Large intestine (tissue), 3 donors: Measurements from ENCODE around the gene NELL1. TPM values are rescaled to one million over a fixed set of nuclear protein-coding genes. Genes with fewer than 3 reads are reported as not detected.

ENCODE experiments used
- DNase-seq, 2 donors: peaks; one replicate each; pipeline versions ENCODE4 v3.0.0 to v3.0.0-alpha.2; 2013
- H3K27ac ChIP-seq: one replicate; pipeline ENCODE4 v1.5.1; 2013; ENCODE audit warnings: low read length
- H3K27me3 ChIP-seq: 2 replicates; pipeline ENCODE4 v1.6.1; 2013; ENCODE audit warnings: low read length; ENCODE audit not compliant: control insufficient read depth, insufficient read depth
- H3K36me3 ChIP-seq: 2 replicates; pipeline ENCODE4 v1.6.1; 2013; ENCODE audit warnings: low read length; ENCODE audit not compliant: control insufficient read depth, insufficient read depth
- H3K4me1 ChIP-seq: one replicate; pipeline ENCODE4 v1.6.1; 2013; ENCODE audit warnings: low read length; ENCODE audit not compliant: control insufficient read depth, insufficient read depth
- H3K4me3 ChIP-seq: one replicate; pipeline ENCODE4 v1.5.1; 2013; ENCODE audit warnings: low read length
- H3K9me3 ChIP-seq: one replicate; pipeline ENCODE4 v1.6.1; 2013; ENCODE audit warnings: mild to moderate bottlenecking, low read depth, low read length, moderate library complexity; ENCODE audit not compliant: control insufficient read depth
- WGBS: methylation state at CpG from one replicate; pipeline ENCODE4 v1.1.5; 2013; ENCODE audit warnings: low lambda C conversion rate; ENCODE audit not compliant: insufficient coverage; 5-methylcytosine and 5-hydroxymethylcytosine counted together
- polyA plus RNA-seq: library from polyadenylated mRNA; unstranded; fragments of 120-200 nt; gene quantifications from one replicate; pipeline ENCODE4 v1.2.1, GENCODE V29; 2013

NELL1 gene
- polyA plus RNA-seq, 1 donor, result 5.1 TPM

DNA sequence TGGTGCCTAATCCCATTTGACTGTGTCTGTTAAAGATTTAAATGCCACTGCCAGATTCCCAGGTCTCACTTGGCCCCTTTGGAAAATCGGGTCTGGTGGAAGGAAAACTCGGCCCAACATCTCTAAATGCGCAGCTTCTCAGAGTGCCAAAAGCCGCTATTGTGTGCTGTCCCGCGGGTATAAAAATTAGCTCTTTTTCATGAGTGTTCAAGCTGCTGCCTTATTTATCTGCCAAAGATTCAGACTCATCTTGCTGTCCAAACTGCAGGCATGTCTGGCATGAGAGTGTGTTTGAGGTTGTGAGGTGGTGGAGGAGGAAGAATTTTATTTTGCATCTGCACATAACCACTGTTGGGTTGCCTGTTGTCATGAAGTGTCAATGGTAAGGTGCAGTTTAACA lies 91.4 kb downstream of the NELL1 start:
- no peaks in the 10 kb centered on the region for H3K4me1 ChIP-seq
- no peak for DNase-seq
- H3K27me3 ChIP-seq, result no peaks in the 10 kb centered on the region
- no peak overlapping the region for H3K4me3 ChIP-seq
- no peaks in the 10 kb centered on the region for H3K36me3 ChIP-seq
- WGBS, result no CpG with 5 or more reads among the region's 6 CpGs
- no peak overlapping the region for H3K27ac ChIP-seq
- H3K9me3 ChIP-seq, result no peaks in the 10 kb centered on the region

DNA sequence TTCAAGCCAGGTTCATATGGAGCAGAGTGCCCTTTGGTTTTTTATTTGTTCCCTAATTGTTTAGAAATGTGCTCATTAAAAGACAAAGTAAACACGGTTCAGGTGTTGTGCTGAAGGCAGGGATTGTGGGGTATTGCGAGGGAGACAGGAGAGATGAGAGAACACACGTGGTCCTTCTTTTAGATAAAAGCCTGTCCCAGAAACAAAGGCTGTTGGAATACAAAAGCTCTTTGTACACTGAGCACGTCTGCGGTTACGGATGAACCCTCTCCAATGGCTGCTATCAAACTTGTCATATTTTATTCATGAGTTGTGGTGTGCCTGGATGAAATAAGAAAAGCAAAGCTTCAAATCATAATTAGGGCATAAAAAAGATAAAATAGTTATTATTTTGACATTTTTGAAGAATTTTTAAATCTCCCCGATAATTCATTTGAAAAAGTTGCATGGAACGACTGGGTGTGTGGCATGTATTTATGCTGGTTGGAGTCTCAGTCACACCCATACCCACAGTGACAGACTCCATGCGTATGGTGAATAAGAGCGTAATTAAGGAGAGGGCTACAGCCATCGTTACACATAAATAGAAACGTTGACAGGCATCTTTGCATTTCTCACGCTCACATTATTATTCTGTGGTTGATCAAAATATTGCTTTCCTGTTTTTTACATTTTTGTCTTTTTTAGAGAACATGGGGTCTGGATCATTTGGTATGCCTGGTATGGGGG lies 92.9 kb downstream of the NELL1 start:
- Histone ChIP-seq H3K27ac (no peak overlapping the region), H3K4me3 (no peak overlapping the region), H3K27me3 (no peaks in the 10 kb centered on the region), H3K9me3 (no peaks in the 10 kb centered on the region), H3K4me1 (no peaks in the 10 kb centered on the region), H3K36me3 (no peaks in the 10 kb centered on the region)
- no peak for DNase-seq
- 88% methylated on average over 6 of the region's 13 CpGs for WGBS

DNA sequence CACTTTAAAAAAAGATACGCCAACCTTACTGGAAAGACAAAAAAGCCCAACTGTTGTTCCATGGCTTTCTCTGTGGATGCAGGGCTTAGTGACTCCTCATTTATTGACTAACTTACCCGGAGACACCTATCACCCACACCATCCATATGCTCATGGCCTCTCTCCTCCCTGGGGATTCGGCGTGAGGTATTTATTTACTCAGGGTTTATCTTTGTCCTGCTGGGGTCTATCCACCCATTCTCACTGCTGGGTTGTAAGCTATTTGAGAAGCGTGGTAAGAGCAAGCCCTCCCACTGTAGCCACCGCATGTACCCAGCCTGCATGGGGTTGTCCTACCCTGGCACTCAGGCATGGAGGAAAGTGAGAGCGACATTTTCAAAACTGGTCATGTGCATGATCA lies 93.6 kb downstream of the NELL1 start:
- DNase-seq, result no peak
- Histone ChIP-seq H3K36me3 (no peaks in the 10 kb centered on the region), H3K27ac (no peak overlapping the region), H3K27me3 (no peaks in the 10 kb centered on the region), H3K4me3 (no peak overlapping the region), H3K9me3 (no peaks in the 10 kb centered on the region), H3K4me1 (no peaks in the 10 kb centered on the region)
- 71% methylated on average over 1 of the region's 7 CpGs for WGBS

DNA sequence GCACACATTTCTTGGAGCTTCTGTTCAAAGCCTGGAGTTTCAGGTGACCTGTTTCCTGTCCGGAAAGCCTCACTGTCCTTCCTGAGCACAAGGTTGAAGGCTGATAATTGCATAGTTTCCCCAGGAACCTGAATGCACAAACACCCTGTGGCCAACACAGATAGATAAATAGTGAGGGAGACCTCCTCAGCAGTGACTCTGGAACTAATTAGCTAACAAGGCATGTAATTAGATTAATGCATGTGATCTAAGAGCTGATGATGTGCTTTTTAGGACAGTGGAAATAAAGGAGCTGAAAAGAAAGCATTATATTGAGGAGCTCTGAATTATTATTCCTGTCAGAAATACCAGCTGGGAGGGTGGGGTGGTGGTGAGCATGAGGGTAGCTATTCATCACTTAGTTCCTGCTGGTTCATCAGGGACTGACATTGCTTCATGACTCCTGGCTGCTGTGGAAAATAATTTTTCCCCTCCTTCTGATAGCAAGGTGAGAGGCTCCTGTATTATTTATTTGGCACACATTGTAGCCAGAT lies 101.1 kb downstream of the NELL1 start:
- no peaks in the 10 kb centered on the region for H3K27me3 ChIP-seq
- no peaks in the 10 kb centered on the region for H3K9me3 ChIP-seq
- H3K4me1 ChIP-seq, result no peaks in the 10 kb centered on the region
- no peak for DNase-seq
- no peaks in the 10 kb centered on the region for H3K36me3 ChIP-seq
- H3K27ac ChIP-seq, result no peak overlapping the region
- H3K4me3 ChIP-seq, result no peak overlapping the region
- no CpG with 5 or more reads among the region's 1 CpG for whole genome bisulfite sequencing

DNA sequence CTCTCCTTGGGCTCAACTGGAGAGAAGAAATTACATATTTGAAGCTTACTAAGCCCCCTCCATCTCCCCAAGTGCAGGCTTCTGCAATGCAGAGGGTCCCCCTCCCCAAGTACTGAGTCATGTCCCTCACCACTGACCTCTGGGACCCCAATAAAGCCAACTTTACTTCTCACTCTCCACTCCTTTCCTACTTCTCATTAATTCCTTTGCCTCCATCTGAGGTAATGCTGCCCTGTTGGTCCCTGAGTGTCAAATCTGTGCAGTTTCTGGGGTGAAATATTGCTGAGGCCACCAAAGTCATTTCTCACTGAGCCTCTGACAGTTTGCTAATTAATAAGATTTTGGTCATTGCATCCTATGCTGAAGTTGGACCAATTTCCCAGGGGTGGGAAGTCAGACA lies 101.6 kb downstream of the NELL1 start:
- no peak overlapping the region for H3K27ac ChIP-seq
- no peaks in the 10 kb centered on the region for H3K4me1 ChIP-seq
- no peak overlapping the region for H3K4me3 ChIP-seq
- H3K27me3 ChIP-seq, result no peaks in the 10 kb centered on the region
- no peaks in the 10 kb centered on the region for H3K36me3 ChIP-seq
- DNase-seq, result no peak
- no peaks in the 10 kb centered on the region for H3K9me3 ChIP-seq

DNA sequence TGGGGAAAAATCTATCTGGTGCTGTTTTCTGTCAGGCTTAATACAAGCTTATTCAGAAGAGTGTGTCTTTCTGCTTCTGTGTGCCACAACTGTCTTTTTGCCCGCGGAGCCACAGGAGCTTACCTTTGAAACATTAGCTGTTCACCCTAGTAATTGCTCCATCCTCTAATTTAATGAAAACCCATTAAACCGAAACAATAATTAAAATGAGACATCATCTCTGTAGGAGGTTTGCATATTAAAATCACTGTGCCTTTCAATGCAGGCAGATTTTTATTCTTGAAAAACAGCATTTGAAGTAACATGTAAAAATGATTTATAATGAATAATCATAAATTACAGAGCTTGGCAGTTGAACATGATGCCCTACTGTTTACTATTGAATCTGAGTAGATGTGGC lies 102.3 kb downstream of the NELL1 start:
- Histone ChIP-seq H3K27ac (no peak overlapping the region), H3K4me1 (no peaks in the 10 kb centered on the region), H3K27me3 (no peaks in the 10 kb centered on the region), H3K36me3 (no peaks in the 10 kb centered on the region), H3K4me3 (no peak overlapping the region), H3K9me3 (no peaks in the 10 kb centered on the region)
- no peak for DNase-seq
- 83% methylated on average over 2 of the region's 3 CpGs for WGBS

DNA sequence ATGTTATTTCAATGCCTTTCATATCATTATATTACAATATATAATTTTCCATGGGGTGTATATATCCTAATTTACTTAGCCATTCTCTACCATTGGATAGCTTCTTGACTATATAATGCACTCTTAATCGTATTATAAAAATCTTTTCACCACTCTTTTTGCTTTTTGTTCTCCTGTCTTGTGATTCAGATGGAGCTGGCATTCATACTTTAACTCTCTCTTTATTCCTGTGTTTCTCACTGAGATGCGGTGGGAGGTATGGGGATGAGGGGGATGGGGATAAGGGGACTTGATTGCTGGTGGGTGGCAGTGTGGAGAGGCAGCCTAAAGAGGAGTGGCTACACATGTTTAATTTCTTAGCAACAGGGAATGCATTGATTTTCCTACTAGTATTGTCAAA lies 105.9 kb downstream of the NELL1 start:
- no peak for DNase-seq

DNA sequence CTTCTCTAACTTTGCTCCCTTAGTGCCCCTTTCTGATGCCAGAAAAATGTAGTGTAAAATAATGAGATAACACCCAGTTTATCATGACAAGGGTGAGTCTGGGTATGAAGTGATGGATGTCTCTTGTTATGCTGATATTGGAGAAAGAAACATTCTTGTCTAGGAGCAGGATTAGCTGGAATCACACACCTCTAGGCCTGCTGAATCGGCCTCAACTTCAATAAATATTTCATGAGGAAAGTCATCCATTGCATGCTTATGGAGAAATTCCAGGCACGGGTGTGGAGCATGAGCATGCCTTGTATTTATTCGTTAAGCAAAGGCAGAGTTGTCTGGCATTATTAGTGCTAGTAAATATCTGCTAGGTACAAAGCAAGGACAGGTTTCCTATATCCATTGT lies 113.4 kb downstream of the NELL1 start:
- no peak for DNase-seq
- H3K36me3 ChIP-seq, result no peaks in the 10 kb centered on the region
- no peak overlapping the region for H3K27ac ChIP-seq
- no peaks in the 10 kb centered on the region for H3K27me3 ChIP-seq
- no peaks in the 10 kb centered on the region for H3K9me3 ChIP-seq
- H3K4me1 ChIP-seq, result no peaks in the 10 kb centered on the region
- H3K4me3 ChIP-seq, result no peak overlapping the region
- no CpG with 5 or more reads among the region's 3 CpGs for WGBS

More for the DNA sequence above, 105.9 kb downstream of the NELL1 start:
- H3K4me3 ChIP-seq, result no peak overlapping the region
- no peaks in the 10 kb centered on the region for H3K4me1 ChIP-seq
- no peaks in the 10 kb centered on the region for H3K9me3 ChIP-seq
- no peak overlapping the region for H3K27ac ChIP-seq
- no peaks in the 10 kb centered on the region for H3K27me3 ChIP-seq
- 50% methylated on average over 1 of the region's 2 CpGs for WGBS
- H3K36me3 ChIP-seq, result no peaks in the 10 kb centered on the region

DNA sequence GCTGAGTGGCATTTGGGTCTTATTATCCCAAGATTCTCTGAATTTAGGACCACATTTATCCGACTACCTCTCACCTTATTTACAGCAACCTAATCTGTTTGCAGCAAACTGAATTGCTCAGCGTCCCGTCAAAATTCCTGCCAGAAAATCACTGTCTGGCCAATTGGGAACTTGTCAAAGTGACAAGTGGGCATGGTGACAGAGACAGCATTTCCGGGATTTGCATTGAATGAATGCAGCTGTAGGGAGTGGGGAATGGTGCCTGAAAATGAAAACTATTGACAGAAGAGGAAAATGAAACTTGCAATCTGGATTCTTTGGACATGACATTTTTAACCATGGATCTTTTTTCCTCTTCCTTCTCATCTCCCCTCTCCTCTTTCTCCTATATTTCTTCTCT lies 113.8 kb downstream of the NELL1 start:
- WGBS, result 67% methylated on average over 1 of the region's 4 CpGs
- Histone ChIP-seq H3K27me3 (no peaks in the 10 kb centered on the region), H3K27ac (no peak overlapping the region), H3K4me3 (no peak overlapping the region), H3K4me1 (no peaks in the 10 kb centered on the region), H3K36me3 (no peaks in the 10 kb centered on the region), H3K9me3 (no peaks in the 10 kb centered on the region)
- DNase-seq, result no peak

DNA sequence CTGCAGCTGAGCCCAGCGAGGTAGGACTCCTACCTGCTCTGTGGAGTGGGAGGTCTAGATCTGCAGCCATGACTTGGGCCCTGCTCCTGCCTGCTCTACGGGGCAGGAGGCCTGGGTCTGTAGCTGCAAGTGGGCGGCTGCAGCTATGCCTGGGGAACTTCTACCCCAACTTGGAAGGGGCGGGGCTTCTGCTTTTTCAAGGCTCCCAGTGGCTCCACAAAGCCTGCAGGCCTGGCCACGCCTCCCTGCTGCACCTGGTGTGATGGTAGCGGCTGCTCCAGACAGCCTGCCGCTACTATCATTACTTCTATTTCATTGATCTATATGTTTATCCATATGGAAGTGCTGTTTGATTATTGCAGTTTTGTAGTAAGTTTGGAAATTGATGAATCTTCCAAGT lies 121.2 kb downstream of the NELL1 start:
- H3K27me3 ChIP-seq, result no peaks in the 10 kb centered on the region
- no peaks in the 10 kb centered on the region for H3K36me3 ChIP-seq
- no peaks in the 10 kb centered on the region for H3K4me1 ChIP-seq
- no peak overlapping the region for H3K27ac ChIP-seq
- DNase-seq, result no peak
- no peak overlapping the region for H3K4me3 ChIP-seq
- no peaks in the 10 kb centered on the region for H3K9me3 ChIP-seq
- no CpG with 5 or more reads among the region's 7 CpGs for WGBS

DNA sequence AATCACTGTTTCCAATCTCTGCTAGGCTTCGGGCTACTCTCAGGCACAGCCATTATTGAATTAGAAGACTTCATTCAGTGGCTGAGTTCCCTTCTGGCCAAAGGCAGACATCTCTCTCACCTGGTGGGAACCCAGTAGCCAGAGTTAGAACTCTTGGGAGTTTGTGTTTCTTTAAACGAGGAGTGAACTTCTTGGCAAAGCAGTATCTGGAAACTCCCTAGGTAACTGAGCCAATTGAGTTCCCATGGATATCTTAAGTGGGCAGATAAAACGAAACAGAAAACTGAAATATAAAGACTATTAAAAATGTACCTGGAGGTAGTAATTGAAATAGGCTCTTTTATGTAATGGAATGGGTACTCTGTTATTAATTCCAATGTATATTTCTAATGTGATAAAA lies 125.6 kb downstream of the NELL1 start:
- Histone ChIP-seq H3K9me3 (no peaks in the 10 kb centered on the region), H3K27me3 (no peaks in the 10 kb centered on the region)
- WGBS, result 50% methylated on average over 2 of the region's 3 CpGs

More for the DNA sequence above, 125.6 kb downstream of the NELL1 start:
- no peaks in the 10 kb centered on the region for H3K4me1 ChIP-seq
- H3K27ac ChIP-seq, result no peak overlapping the region
- H3K36me3 ChIP-seq, result no peaks in the 10 kb centered on the region
- DNase-seq, result no peak
- H3K4me3 ChIP-seq, result no peak overlapping the region
